NCI-H2171 (cell line): ENCODE measurements around the gene MAP6D1.

Experiments used
- DNase-seq: peaks from one replicate; lab custom pipeline; 2025; lab: John Stamatoyannopoulos, UW

MAP6D1 gene

GRCh38 chr3:183823963-183824362 is 1.4 kb downstream of the MAP6D1 start:
- DNase-seq, result peak; percentile 47

- no peak for DNase-seq
These were observed 2.7 kb downstream of the MAP6D1 start for GRCh38 chr3:183822631-183823030.

GRCh38 chr3:183819831-183820230 is 5.5 kb downstream of the MAP6D1 start:
- no peak for DNase-seq

- DNase-seq, result no peak
These were observed 6.4 kb downstream of the MAP6D1 start for GRCh38 chr3:183818706-183819624.

GRCh38 chr3:183818041-183818620 is 7.2 kb downstream of the MAP6D1 start:
- DNase-seq, result no peak

GRCh38 chr3:183817639-183818038 is 7.7 kb downstream of the MAP6D1 start:
- DNase-seq, result no peak

- DNase-seq, result peak; percentile 49
These were observed 8.5 kb downstream of the MAP6D1 start for GRCh38 chr3:183816681-183817510.

GRCh38 chr3:183815951-183816475 is 9.4 kb downstream of the MAP6D1 start:
- no peak for DNase-seq

GRCh38 chr3:183815563-183815940 is 9.8 kb downstream of the MAP6D1 start:
- DNase-seq, result no peak

- no peak for DNase-seq
These were observed 11.1 kb downstream of the MAP6D1 start for GRCh38 chr3:183814240-183814639.

- DNase-seq, result peak; percentile 74
These were observed 12.5 kb downstream of the MAP6D1 start for GRCh38 chr3:183812761-183813445.

- DNase-seq, result no peak
These were observed 13.7 kb downstream of the MAP6D1 start for GRCh38 chr3:183811638-183812037.

GRCh38 chr3:183810643-183811594 is 14.5 kb downstream of the MAP6D1 start:
- DNase-seq, result no peak

- no peak for DNase-seq
These were observed 16.1 kb downstream of the MAP6D1 start for GRCh38 chr3:183809270-183809669.

GRCh38 chr3:183808355-183808754 is 17.0 kb downstream of the MAP6D1 start:
- no peak for DNase-seq

GRCh38 chr3:183807881-183808280 is 17.5 kb downstream of the MAP6D1 start:
- no peak for DNase-seq

- DNase-seq, result peak; percentile 91
These were observed 18.1 kb downstream of the MAP6D1 start for GRCh38 chr3:183807209-183807728.

GRCh38 chr3:183802989-183803388 is 22.4 kb downstream of the MAP6D1 start:
- no peak for DNase-seq

- DNase-seq, result no peak
These were observed 23.8 kb downstream of the MAP6D1 start for GRCh38 chr3:183801601-183802000.

- DNase-seq, result no peak
These were observed 25.0 kb downstream of the MAP6D1 start for GRCh38 chr3:183800243-183800863.
